ENCODE data around the gene DVL2. TPM values are rescaled to one million over a fixed set of nuclear protein-coding genes. Genes with fewer than 3 reads are reported as not detected.

The DVL2 gene
- total RNA-seq, 1 experiment from 2014 or later: 67.3 TPM

GRCh38 chr17:7191069-7191468 lies 43.2 kb downstream of the DVL2 start:
- ATAC-seq: no peak
- H3K36me3 Mint-ChIP-seq: peaks cover 22% of the 10 kb centered on the region

GRCh38 chr17:7190276-7190917 lies 43.9 kb downstream of the DVL2 start:
- DNase-seq (ENCODE audit: low spot score): no peak
- Mint-ChIP-seq H3K9me3 (no peaks in the 10 kb centered on the region), H3K4me1 (no peaks in the 10 kb centered on the region), H3K4me3 (no peak overlapping the region), H3K27me3 (ENCODE audit: low read depth) (no peaks in the 10 kb centered on the region), H3K36me3 (peaks cover 16% of the 10 kb centered on the region), H3K27ac (no peak overlapping the region)
- no peak for ATAC-seq
- CTCF ChIA-PET: interaction anchor here (0.6 to 1.0 kb wide), 2 partner anchors 13 to 44 kb away, joined by 5 read pairs; no protein-coding TSS in a partner anchor
- POLR2A ChIA-PET: no interaction called here
- TF ChIP-seq NR3C1 (CRISPR knock-in tag; conservative IDR thresholded peaks at IDR 0.05; ENCODE audit: low read depth): no peak
- TF ChIP-seq ETV6 (CRISPR knock-in tag; IDR thresholded peaks at IDR 0.05): no peak
- no peak for TF ChIP-seq ZNF232 (CRISPR knock-in tag; IDR thresholded peaks at IDR 0.05)
- no peak for TF ChIP-seq PRRX2 (CRISPR knock-in tag; IDR thresholded peaks at IDR 0.05)
- TF ChIP-seq E2F4 (CRISPR knock-in tag; IDR thresholded peaks at IDR 0.05; ENCODE audit: borderline replicate concordance, low read depth): no peak
- TF ChIP-seq ZBTB43 (CRISPR knock-in tag; IDR thresholded peaks at IDR 0.05): no peak
- no peak for TF ChIP-seq E2F1 (CRISPR knock-in tag; IDR thresholded peaks at IDR 0.05)
- no peak for TF ChIP-seq SP1 (CRISPR knock-in tag; conservative IDR thresholded peaks at IDR 0.05)
- no peak for TF ChIP-seq USF2 (CRISPR knock-in tag; IDR thresholded peaks at IDR 0.05)
- TF ChIP-seq TEAD1 (CRISPR knock-in tag; IDR thresholded peaks at IDR 0.05): no peak

More at GRCh38 chr17:7191069-7191468, 43.2 kb downstream of the DVL2 start:
- H3K4me1 Mint-ChIP-seq: no peaks in the 10 kb centered on the region
- TF ChIP-seq NR3C1 (CRISPR knock-in tag; conservative IDR thresholded peaks at IDR 0.05; ENCODE audit: low read depth) (0 out of 2 replicates have a peak, but pooled peaks have one; percentile 43), ZNF532 (CRISPR knock-in tag; IDR thresholded peaks at IDR 0.05; ENCODE audit: borderline replicate concordance) (no peak), NR2C2 (CRISPR knock-in tag; IDR thresholded peaks at IDR 0.05) (no peak), STAT6 (CRISPR knock-in tag; conservative IDR thresholded peaks at IDR 0.05; ENCODE audit: low read depth) (no peak)
- H3K9me3 Mint-ChIP-seq: no peaks in the 10 kb centered on the region
- no peak overlapping the region for H3K27ac Mint-ChIP-seq
- H3K27me3 Mint-ChIP-seq (ENCODE audit: low read depth): no peaks in the 10 kb centered on the region
- DNase-seq (ENCODE audit: low spot score): no peak
- CTCF ChIA-PET: interaction anchor here (0.6 to 1.0 kb wide), 3 partner anchors 13 to 45 kb away, joined by 4 to 5 read pairs (median 5); no protein-coding TSS in a partner anchor
- POLR2A ChIA-PET: no interaction called here
- no peak overlapping the region for H3K4me3 Mint-ChIP-seq
